GM18861 (cell line): ENCODE data around the gene CMSS1.

Experiments used
- ATAC-seq: cut with Tn5 transposase; IDR thresholded peaks from one replicate; pipeline ENCODE4 v1.9.1; 2021; ENCODE audit not compliant: unreplicated experiment

CMSS1 gene

GRCh38 chr3:99957151-99957796, 139.6 kb downstream of the CMSS1 start:
- ATAC-seq: no peak

- ATAC-seq: no peak
These were observed 140.7 kb downstream of the CMSS1 start for GRCh38 chr3:99958222-99958912.

DNA sequence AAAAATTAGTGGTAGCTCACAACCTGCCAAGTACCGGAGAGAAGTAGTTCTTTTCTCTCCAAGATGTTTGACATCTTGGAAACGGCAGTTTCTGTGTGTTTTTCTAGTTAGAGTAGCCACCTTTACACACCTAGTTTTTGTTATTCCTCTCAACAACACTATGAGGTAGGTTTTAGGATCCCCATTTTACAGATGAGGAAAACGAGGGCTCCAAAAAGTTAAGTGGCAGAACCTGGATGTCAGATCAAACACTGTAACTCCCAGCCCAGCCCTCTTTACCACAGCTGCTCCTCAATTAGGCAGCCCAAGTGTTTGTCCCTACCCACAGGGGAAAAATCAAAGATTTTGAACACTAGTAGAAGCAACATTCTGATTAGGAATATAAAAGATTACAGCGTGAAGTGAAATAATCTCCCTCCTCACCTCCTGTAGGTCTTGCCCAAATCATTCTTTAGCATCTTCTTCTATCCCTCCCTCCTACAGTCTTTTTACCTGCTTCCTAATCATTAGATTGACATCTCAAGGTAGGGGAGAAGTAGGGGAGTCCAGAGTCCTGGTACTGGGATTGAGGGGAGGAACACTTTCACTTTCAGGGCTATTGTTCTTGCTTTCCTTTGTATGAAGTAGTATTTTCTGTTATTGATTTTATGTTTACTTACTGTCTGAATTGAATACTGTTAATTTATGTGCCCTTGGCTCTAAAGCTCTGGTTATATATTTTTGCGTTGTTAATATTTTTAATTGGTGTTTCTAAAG, 142.6 kb downstream of the CMSS1 start:
- no peak for ATAC-seq

DNA sequence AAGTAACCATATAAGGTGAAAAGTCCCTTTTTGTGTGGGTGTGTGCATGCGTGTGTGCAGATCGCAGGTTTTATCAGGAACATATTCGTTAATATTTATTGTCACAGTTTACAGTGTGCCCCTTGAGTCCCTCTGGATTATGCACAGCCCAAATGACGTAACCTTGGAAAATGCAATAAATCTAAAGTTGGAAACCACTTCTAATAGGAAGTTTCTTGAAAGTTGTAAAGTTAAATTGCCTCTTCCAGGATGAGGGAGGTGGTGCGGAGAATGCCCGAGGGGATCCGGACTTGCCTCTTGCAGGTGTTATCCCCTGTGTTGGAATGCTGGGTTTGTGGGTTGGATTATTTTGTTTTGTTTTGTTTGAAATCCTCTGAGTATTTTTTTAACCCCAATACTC, 143.3 kb downstream of the CMSS1 start:
- no peak for ATAC-seq

GRCh38 chr3:99961756-99962515, 144.3 kb downstream of the CMSS1 start:
- no peak for ATAC-seq

GRCh38 chr3:99962703-99963102, 145.0 kb downstream of the CMSS1 start:
- ATAC-seq: no peak

- no peak for ATAC-seq
These were observed 147.4 kb downstream of the CMSS1 start for GRCh38 chr3:99965077-99965476.

- no peak for ATAC-seq
These were observed 148.2 kb downstream of the CMSS1 start for GRCh38 chr3:99965681-99966408.

DNA sequence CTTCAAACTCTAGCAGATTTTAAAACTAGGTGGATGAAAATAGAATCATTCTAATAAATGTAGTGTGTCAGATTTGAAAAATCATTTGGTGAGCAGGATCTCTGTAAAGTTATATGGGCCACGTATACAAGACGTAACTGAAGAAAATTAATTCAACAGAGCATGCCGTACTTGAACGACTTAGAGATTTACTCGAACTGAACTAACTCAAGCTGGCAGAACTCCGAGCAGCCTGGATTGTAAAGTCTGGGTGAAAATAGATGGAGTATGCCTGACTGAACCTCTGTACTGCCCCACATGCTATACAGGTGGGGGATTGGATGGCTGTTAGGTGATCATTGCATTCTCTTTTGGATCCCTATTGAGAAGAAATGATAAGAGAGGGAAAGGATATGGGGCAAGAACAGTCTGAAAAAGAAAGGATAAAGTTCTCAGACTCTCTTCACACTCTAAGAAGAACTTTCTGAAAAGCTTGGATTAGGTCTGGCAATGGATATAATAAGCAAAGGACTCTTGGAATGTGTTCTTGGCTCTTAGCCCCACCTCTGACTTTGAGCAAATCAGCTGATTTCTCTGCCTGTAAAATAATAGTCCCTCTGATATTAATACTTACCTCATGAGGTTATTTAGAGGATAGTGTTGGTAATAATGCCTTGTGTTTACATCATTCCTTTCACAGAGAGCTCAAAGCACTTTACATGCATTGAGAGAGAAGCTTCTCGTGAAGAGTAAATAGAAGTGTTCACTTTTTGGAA, 149.2 kb downstream of the CMSS1 start:
- no peak for ATAC-seq

DNA sequence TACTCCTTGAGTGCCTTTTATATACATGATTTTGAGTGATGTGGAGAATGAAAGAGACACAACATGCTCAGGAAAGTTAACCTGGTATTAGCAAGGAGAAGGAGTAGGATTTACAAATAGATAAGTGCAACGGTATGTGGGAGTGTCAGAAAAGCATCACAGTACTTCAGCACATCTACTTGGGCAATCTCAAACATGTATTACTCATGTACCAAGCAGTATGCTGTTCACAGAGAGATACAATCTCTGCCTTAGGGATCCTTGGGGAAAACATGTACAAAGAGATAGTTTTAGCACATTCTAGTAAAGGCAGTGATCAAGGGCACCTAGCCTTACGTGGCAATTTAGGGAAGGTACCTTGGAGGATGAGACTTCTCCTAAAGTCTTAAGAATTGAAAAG, 150.1 kb downstream of the CMSS1 start:
- ATAC-seq: no peak

- no peak for ATAC-seq
These were observed 151.5 kb downstream of the CMSS1 start for GRCh38 chr3:99969136-99969535.

- ATAC-seq: peak; percentile 90
These were observed 152.5 kb downstream of the CMSS1 start for GRCh38 chr3:99970198-99970597.

- no peak for ATAC-seq
These were observed 154.1 kb downstream of the CMSS1 start for GRCh38 chr3:99971761-99972160.

- ATAC-seq: no peak
These were observed 154.9 kb downstream of the CMSS1 start for GRCh38 chr3:99972380-99973104.

DNA sequence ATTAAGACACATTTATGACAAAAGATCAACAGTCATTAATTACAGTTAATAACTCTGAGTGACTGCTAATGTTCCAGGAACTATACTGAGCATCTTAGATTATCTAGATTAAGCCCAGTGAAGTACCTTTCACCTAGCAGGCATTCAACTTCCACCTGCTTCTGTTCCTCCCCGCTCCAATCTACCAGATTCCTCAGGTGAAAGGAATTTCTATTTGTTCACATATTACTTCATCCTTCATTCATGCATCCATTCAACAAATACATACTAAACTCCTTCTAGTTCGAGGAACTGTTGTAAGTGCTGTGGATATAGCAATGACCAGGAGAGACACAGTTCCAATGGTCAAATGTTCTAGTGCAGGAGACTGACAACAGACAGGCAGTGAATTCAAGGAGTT, 157.3 kb downstream of the CMSS1 start:
- ATAC-seq: no peak

DNA sequence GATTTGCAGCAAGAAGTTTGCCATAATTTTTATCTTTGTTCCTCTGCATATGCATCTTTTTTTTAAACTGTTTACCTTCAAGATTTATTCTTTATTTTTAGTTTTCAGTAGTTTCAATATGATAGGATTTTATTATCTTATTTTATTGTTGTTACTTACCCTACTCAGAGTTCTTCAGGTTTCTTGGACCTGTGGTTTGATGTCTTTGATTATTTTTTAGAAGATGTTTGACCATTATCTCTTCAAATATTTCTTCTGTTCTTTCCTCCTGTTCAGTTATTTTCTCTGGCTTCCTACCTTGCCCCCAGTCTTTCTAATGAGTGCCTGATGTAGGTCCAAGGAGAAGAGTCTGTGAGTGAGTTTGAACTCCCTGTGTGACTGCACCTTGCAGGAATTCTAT, 158.9 kb downstream of the CMSS1 start:
- no peak for ATAC-seq

DNA sequence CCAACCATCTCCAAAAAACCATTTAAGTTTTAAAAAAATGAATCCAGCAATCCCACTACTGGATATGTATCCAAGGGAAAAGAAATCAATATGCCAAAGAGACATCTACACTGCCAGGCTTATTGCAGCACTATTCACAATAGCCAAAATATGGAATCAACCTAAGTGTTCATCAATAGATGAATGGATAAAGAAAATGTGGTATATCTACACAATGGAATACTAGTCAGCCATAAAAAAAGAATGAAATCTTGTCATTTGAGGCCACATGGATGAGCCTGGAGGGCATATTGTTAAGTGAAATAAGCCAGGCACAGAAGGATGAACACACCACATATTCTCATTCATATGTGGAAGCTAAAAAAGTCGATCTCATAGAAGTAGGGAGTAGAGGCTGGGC, 160.6 kb downstream of the CMSS1 start:
- ATAC-seq: no peak

GRCh38 chr3:99980606-99981005, 162.9 kb downstream of the CMSS1 start:
- ATAC-seq: no peak

DNA sequence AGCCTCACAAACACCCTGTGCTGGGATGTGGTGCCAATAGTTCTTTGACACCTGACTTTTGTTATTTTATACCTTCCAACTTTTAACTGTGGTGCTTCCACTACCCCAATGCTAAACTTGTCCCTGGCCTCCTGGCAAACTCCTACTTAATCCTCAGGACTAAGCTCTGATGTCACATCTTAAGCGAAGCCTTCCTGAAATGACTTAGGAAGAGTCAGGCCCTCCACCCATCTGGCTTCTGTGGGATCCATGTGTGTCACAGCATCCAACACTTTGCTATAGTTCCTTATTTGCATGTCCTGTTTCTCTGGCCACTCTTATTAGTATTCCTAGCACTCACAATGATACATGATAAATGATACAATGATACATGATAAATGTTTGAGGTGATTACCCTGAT, 163.5 kb downstream of the CMSS1 start:
- ATAC-seq: no peak
